ENCODE measurements around the gene WDR72. TPM values are rescaled to one million over a fixed set of nuclear protein-coding genes. Genes with fewer than 3 reads are reported as not detected.

The WDR72 gene
- polyA plus RNA-seq, 1 donor (not counting 4 experiments of a cell fraction or from before 2014, with no cell fraction given), result 0.03 TPM

- no peaks in the 10 kb centered on the region for H3K36me3 ChIP-seq (ENCODE audit: control insufficient read depth in 2 of 2, extremely low read depth in 1 of 2, insufficient read depth in 2 of 2, low read length in 2 of 2)
- H3K4me1 ChIP-seq (ENCODE audit: control insufficient read depth, extremely low read depth, insufficient read depth, low read length), result no peaks in the 10 kb centered on the region
- H3K4me2 ChIP-seq (ENCODE audit: control insufficient read depth, extremely low read depth, insufficient read depth, low read depth, low read length), result no peak overlapping the region
- DNase-seq (ENCODE audit: low read depth, low spot score) (no peak), FAIRE-seq (no peak)
- H3K79me2 ChIP-seq (ENCODE audit: control insufficient read depth, insufficient read depth, low read length), result no peaks in the 10 kb centered on the region
- no peak overlapping the region for H3K9ac ChIP-seq (ENCODE audit: control insufficient read depth, extremely low read depth, insufficient read depth, low read length)
- no peaks in the 10 kb centered on the region for H4K20me1 ChIP-seq (ENCODE audit: control insufficient read depth, extremely low read depth, insufficient read depth, low read length)
- H3K27me3 ChIP-seq (ENCODE audit: control insufficient read depth, extremely low read depth, insufficient read depth, low read length), result no peaks in the 10 kb centered on the region
- no peaks in the 10 kb centered on the region for H3K9me3 ChIP-seq (ENCODE audit: control insufficient read depth, low read depth, low read length)
- H3K9me1 ChIP-seq (ENCODE audit: control insufficient read depth, extremely low read depth, insufficient read depth, low read length), result no peaks in the 10 kb centered on the region
- H3K27ac ChIP-seq (ENCODE audit: control insufficient read depth, insufficient read depth, low read length), result no peak overlapping the region
- TF ChIP-seq, protein P1, sequence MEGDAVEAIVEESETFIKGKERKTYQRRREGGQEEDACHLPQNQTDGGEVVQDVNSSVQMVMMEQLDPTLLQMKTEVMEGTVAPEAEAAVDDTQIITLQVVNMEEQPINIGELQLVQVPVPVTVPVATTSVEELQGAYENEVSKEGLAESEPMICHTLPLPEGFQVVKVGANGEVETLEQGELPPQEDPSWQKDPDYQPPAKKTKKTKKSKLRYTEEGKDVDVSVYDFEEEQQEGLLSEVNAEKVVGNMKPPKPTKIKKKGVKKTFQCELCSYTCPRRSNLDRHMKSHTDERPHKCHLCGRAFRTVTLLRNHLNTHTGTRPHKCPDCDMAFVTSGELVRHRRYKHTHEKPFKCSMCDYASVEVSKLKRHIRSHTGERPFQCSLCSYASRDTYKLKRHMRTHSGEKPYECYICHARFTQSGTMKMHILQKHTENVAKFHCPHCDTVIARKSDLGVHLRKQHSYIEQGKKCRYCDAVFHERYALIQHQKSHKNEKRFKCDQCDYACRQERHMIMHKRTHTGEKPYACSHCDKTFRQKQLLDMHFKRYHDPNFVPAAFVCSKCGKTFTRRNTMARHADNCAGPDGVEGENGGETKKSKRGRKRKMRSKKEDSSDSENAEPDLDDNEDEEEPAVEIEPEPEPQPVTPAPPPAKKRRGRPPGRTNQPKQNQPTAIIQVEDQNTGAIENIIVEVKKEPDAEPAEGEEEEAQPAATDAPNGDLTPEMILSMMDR (optimal IDR thresholded peaks at IDR 0.05 in 1 of 3, IDR thresholded peaks at IDR 0.05 in 1 of 3, conservative IDR thresholded peaks at IDR 0.05 in 1 of 3; ENCODE audit: extremely low read depth in 1 of 3, insufficient read depth in 2 of 3, low read length in 3 of 3), result no peak
- no peak for TF ChIP-seq EZH2 (IDR thresholded peaks at IDR 0.05; ENCODE audit: low read length)
- H2AFZ ChIP-seq (ENCODE audit: control insufficient read depth, low read length), result no peak overlapping the region
- dilution Hi-C loops (cut with MboI; ENCODE audit: extremely low pct_ligation_motif_present, low sequenced_read_pairs), result no loop called here
- H3K4me3 ChIP-seq (ENCODE audit: control insufficient read depth in 2 of 3, extremely low read depth in 1 of 3, insufficient read depth in 2 of 3, low read depth in 1 of 3, low read length in 3 of 3), result no peak overlapping the region
Observed at GRCh38 chr15:53625962-53626845, 133.3 kb downstream of the WDR72 start.

DNA sequence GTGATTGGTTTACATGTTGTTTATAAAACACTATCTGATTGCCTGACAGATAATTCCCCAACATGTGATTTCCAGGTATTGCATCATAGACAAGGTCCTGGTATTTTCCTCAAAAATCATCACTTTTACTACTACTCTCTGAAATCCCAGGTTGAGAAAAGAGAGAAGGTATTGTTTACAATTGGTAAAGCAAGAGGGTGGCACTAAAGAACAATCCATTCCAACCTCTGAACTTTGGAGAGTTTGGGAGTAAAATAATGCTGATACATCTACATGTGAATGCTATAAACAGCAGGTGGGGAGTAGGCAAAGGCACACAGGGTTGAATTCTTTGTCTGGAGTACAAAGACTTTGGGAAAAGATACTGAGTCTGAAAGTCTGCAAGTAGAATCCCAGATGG is 134.2 kb downstream of the WDR72 start:
- no peak overlapping the region for H3K4me2 ChIP-seq (ENCODE audit: control insufficient read depth, extremely low read depth, insufficient read depth, low read depth, low read length)
- H3K27ac ChIP-seq (ENCODE audit: control insufficient read depth, insufficient read depth, low read length), result no peak overlapping the region
- H3K9me1 ChIP-seq (ENCODE audit: control insufficient read depth, extremely low read depth, insufficient read depth, low read length), result no peaks in the 10 kb centered on the region
- H3K9ac ChIP-seq (ENCODE audit: control insufficient read depth, extremely low read depth, insufficient read depth, low read length), result no peak overlapping the region
- dilution Hi-C loops (cut with MboI; ENCODE audit: extremely low pct_ligation_motif_present, low sequenced_read_pairs), result no loop called here
- FAIRE-seq, result no peak
- no peak overlapping the region for H3K4me3 ChIP-seq (ENCODE audit: control insufficient read depth in 2 of 3, extremely low read depth in 1 of 3, insufficient read depth in 2 of 3, low read depth in 1 of 3, low read length in 3 of 3)
- H3K9me3 ChIP-seq (ENCODE audit: control insufficient read depth, low read depth, low read length), result no peaks in the 10 kb centered on the region
- no peaks in the 10 kb centered on the region for H3K36me3 ChIP-seq (ENCODE audit: control insufficient read depth in 2 of 2, extremely low read depth in 1 of 2, insufficient read depth in 2 of 2, low read length in 2 of 2)
- no peaks in the 10 kb centered on the region for H4K20me1 ChIP-seq (ENCODE audit: control insufficient read depth, extremely low read depth, insufficient read depth, low read length)
- TF ChIP-seq, protein P1 (optimal IDR thresholded peaks at IDR 0.05 in 1 of 3, IDR thresholded peaks at IDR 0.05 in 1 of 3, conservative IDR thresholded peaks at IDR 0.05 in 1 of 3; ENCODE audit: extremely low read depth in 1 of 3, insufficient read depth in 2 of 3, low read length in 3 of 3), result no peak
- TF ChIP-seq EZH2 (IDR thresholded peaks at IDR 0.05; ENCODE audit: low read length), result no peak
- DNase-seq (ENCODE audit: low read depth, low spot score), result no peak
- H2AFZ ChIP-seq (ENCODE audit: control insufficient read depth, low read length), result no peak overlapping the region
- H3K79me2 ChIP-seq (ENCODE audit: control insufficient read depth, insufficient read depth, low read length), result no peaks in the 10 kb centered on the region
- H3K27me3 ChIP-seq (ENCODE audit: control insufficient read depth, extremely low read depth, insufficient read depth, low read length), result no peaks in the 10 kb centered on the region
- H3K4me1 ChIP-seq (ENCODE audit: control insufficient read depth, extremely low read depth, insufficient read depth, low read length), result no peaks in the 10 kb centered on the region
